HFFc6 (cell line): Measurements from ENCODE around the gene ACVR1B. TPM values are rescaled to one million over a fixed set of nuclear protein-coding genes. Genes with fewer than 3 reads are reported as not detected.

Experiments used
- DNase-seq: peaks from one replicate; pipeline ENCODE4 v3.0.0-alpha.2; 2018
- H3K27ac Mint-ChIP-seq: 2 replicates; pipeline ENCODE4 v1.8.0; 2020; ENCODE audit warnings: mild to moderate bottlenecking, mixed read lengths
- H3K27me3 Mint-ChIP-seq: 2 replicates; pipeline ENCODE4 v1.8.0; 2021; ENCODE audit warnings: mild to moderate bottlenecking, moderate library complexity, mixed read lengths; ENCODE audit not compliant: insufficient read depth
- H3K36me3 Mint-ChIP-seq: 2 replicates; pipeline ENCODE4 v1.8.0; 2021; ENCODE audit warnings: low read depth, mixed read lengths
- H3K4me1 Mint-ChIP-seq: 2 replicates; pipeline ENCODE4 v1.8.0; 2020; ENCODE audit warnings: low read depth, mixed read lengths
- H3K4me3 Mint-ChIP-seq: 2 replicates; pipeline ENCODE4 v1.8.0; 2020; ENCODE audit warnings: mild to moderate bottlenecking, moderate library complexity, mixed read lengths
- H3K9me3 Mint-ChIP-seq: 2 replicates; pipeline ENCODE4 v1.8.0; 2020; ENCODE audit warnings: mild to moderate bottlenecking, mixed read lengths
- CTCF ChIP-seq: fragments of 200-600 bp; sonication (generic); IDR thresholded peaks from 2 replicates; pipeline ENCODE4 v1.5.0; 2021; ENCODE audit warnings: antibody characterized with exemption, mild to moderate bottlenecking
- total RNA-seq, 6 experiments: library from RNA; stranded (reverse); fragmentation: NEBNext Ultra II Directional; extraction: Animal tissue kit (Norgen Biotek cat#: 25700); gene quantifications; 2 replicates in 1 of 6; 3 replicates in 5 of 6; pipeline ENCODE4 v1.2.3, GENCODE V29; 2021

ACVR1B gene
- total RNA-seq, 6 experiments from 2014 or later, result 13.1 to 15.2 (median 14.0) TPM

GRCh38 chr12:52029685-52030084 lies 78.2 kb downstream of the ACVR1B start:
- no peak overlapping the region for H3K4me3 Mint-ChIP-seq
- no peaks in the 10 kb centered on the region for H3K9me3 Mint-ChIP-seq
- TF ChIP-seq CTCF, result no peak
- no peaks in the 10 kb centered on the region for H3K36me3 Mint-ChIP-seq
- no peak overlapping the region for H3K27ac Mint-ChIP-seq
- peak; percentile 64 for DNase-seq
- H3K27me3 Mint-ChIP-seq, result peaks cover 4% of the 10 kb centered on the region
- H3K4me1 Mint-ChIP-seq, result peaks cover 33% of the 10 kb centered on the region

GRCh38 chr12:52032446-52032803 lies 80.9 kb downstream of the ACVR1B start:
- peak; percentile 61 for DNase-seq

GRCh38 chr12:52032804-52033445 lies 81.4 kb downstream of the ACVR1B start:
- Mint-ChIP-seq H3K4me1 (peaks cover 23% of the 10 kb centered on the region), H3K4me3 (peak overlapping the region; percentile 89), H3K9me3 (no peaks in the 10 kb centered on the region), H3K27me3 (peaks cover 6% of the 10 kb centered on the region), H3K36me3 (no peaks in the 10 kb centered on the region), H3K27ac (peak overlapping the region; percentile 94)
- DNase-seq, result peak; percentile 96
- no peak for TF ChIP-seq CTCF

More at GRCh38 chr12:52032446-52032803, 80.9 kb downstream of the ACVR1B start:
- no peaks in the 10 kb centered on the region for H3K9me3 Mint-ChIP-seq
- no peak for TF ChIP-seq CTCF
- peak overlapping the region; percentile 89 for H3K4me3 Mint-ChIP-seq
- peaks cover 4% of the 10 kb centered on the region for H3K27me3 Mint-ChIP-seq
- H3K27ac Mint-ChIP-seq, result peak overlapping the region; percentile 94
- H3K4me1 Mint-ChIP-seq, result peaks cover 23% of the 10 kb centered on the region
- H3K36me3 Mint-ChIP-seq, result no peaks in the 10 kb centered on the region

- H3K4me3 Mint-ChIP-seq, result peak overlapping the region; percentile 81
- peak overlapping the region; percentile 94 for H3K27ac Mint-ChIP-seq
- peaks cover 9% of the 10 kb centered on the region for H3K27me3 Mint-ChIP-seq
- TF ChIP-seq CTCF, result no peak
- H3K36me3 Mint-ChIP-seq, result no peaks in the 10 kb centered on the region
- peaks cover 30% of the 10 kb centered on the region for H3K4me1 Mint-ChIP-seq
- DNase-seq, result no peak
- no peaks in the 10 kb centered on the region for H3K9me3 Mint-ChIP-seq
Observed at GRCh38 chr12:52033446-52034140, 82.1 kb downstream of the ACVR1B start.

- no peak for TF ChIP-seq CTCF
- Mint-ChIP-seq H3K4me3 (no peak overlapping the region), H3K27ac (no peak overlapping the region), H3K4me1 (peaks cover 36% of the 10 kb centered on the region), H3K9me3 (no peaks in the 10 kb centered on the region), H3K27me3 (peaks cover 9% of the 10 kb centered on the region), H3K36me3 (no peaks in the 10 kb centered on the region)
- DNase-seq, result no peak
Observed at GRCh38 chr12:52035190-52035589, 83.7 kb downstream of the ACVR1B start.
